OCI-LY7 (cell line): Measurements from ENCODE around the gene HACD2. TPM values are rescaled to one million over a fixed set of nuclear protein-coding genes. Genes with fewer than 3 reads are reported as not detected.

ENCODE experiments used
- BruUV-seq: library from RNA; stranded (reverse); fragments of 400-500 nt; replicated peaks from 2 replicates; lab custom pipeline; 2021; lab: Mats Ljungman, UMichigan
- CTCF ChIA-PET: fragments of 300-600 bp; sonication (Branson Sonifier 250); formaldehyde crosslinking; loops from one replicate; lab custom pipeline; 2022; ENCODE audit warnings: antibody characterized with exemption; ENCODE audit not compliant: unreplicated experiment; lab: Charles Lee
- POLR2A ChIA-PET: fragments of 300-600 bp; sonication (Branson Sonifier 250); formaldehyde crosslinking; loops from one replicate; lab custom pipeline; 2022; ENCODE audit warnings: antibody characterized with exemption; lab: Charles Lee
- DNase-seq: peaks from one replicate; pipeline ENCODE4 v3.0.0-alpha.2; 2015; ENCODE audit warnings: low spot score
- H2AFZ ChIP-seq: fragments of 200-600 bp; sonication (generic), shearing (Covaris generic); 2 replicates; pipeline ENCODE4 v1.6.1; 2014; ENCODE audit warnings: mild to moderate bottlenecking, antibody characterized with exemption, low read length, moderate library complexity
- H3K27ac ChIP-seq: fragments of 200-600 bp; sonication (generic); 2 replicates; pipeline ENCODE4 v1.5.1; 2014; ENCODE audit warnings: mixed run types, low read depth, mild to moderate bottlenecking, moderate library complexity, low read length, inconsistent platforms; ENCODE audit not compliant: poor library complexity, severe bottlenecking
- H3K36me3 ChIP-seq: fragments of 200-600 bp; sonication (generic); 2 replicates; pipeline ENCODE4 v1.6.1; 2014; ENCODE audit warnings: mild to moderate bottlenecking, antibody characterized with exemption, low read length, moderate library complexity, mixed read lengths; ENCODE audit not compliant: insufficient read depth
- H3K4me1 ChIP-seq: fragments of 200-600 bp; sonication (generic); 2 replicates; pipeline ENCODE4 v1.5.1; 2014; ENCODE audit warnings: mild to moderate bottlenecking, low read length; ENCODE audit not compliant: insufficient read depth, poor library complexity, severe bottlenecking
- H3K4me2 ChIP-seq: fragments of 200-600 bp; sonication (generic); 2 replicates; pipeline ENCODE4 v1.6.1; 2014; ENCODE audit warnings: mild to moderate bottlenecking, low read length
- H3K4me3 ChIP-seq: fragments of 200-600 bp; sonication (generic); 2 replicates; pipeline ENCODE4 v1.5.1; 2014; ENCODE audit warnings: mild to moderate bottlenecking, low read depth, low read length; ENCODE audit not compliant: poor library complexity, severe bottlenecking
- H3K79me2 ChIP-seq: fragments of 200-600 bp; sonication (generic); 2 replicates; pipeline ENCODE4 v1.6.1; 2016; ENCODE audit warnings: low read depth, mild to moderate bottlenecking, low read length, moderate library complexity, mixed read lengths; ENCODE audit not compliant: insufficient read depth
- H3K9me2 ChIP-seq: fragments of 200-600 bp; sonication (generic); 2 replicates; pipeline ENCODE4 v1.6.1; 2016; ENCODE audit warnings: mild to moderate bottlenecking, low read length, mixed read lengths; ENCODE audit not compliant: insufficient read depth
- H3K9me3 ChIP-seq: fragments of 200-600 bp; sonication (generic); 2 replicates; pipeline ENCODE4 v1.6.1; 2014; ENCODE audit warnings: mild to moderate bottlenecking, mixed run types, low read length, mixed read lengths
- H4K20me1 ChIP-seq: fragments of 200-600 bp; sonication (generic); 2 replicates; pipeline ENCODE4 v1.6.1; 2014; ENCODE audit warnings: mild to moderate bottlenecking, antibody characterized with exemption, low read length, moderate library complexity, mixed read lengths; ENCODE audit not compliant: insufficient read depth
- EZH2phosphoT487 ChIP-seq: fragments of 200-600 bp; sonication (generic); IDR thresholded peaks from 2 replicates; pipeline ENCODE4 v1.6.1; 2018; ENCODE audit warnings: low read depth, borderline replicate concordance, mild to moderate bottlenecking, mixed run types, antibody characterized with exemption, low read length, moderate library complexity, mixed read lengths
- intact Hi-C: fragments of 100-400 bp; cut with micrococcal nuclease; formaldehyde crosslinking; loops from one replicate; pipeline ENCODE4 v1.10.0; 2022; ENCODE audit not compliant: unreplicated experiment
- total RNA-seq, 2 experiments: library from RNA; depleted of rRNA in 1 of 2; stranded (reverse); fragments of >200 nt in 1 of 2; shearing (Covaris generic) in 1 of 2; gene quantifications; 2 replicates each; pipeline ENCODE4 v1.2.3, GENCODE V29; 2014 to 2022
- TF ChIP-seq, protein P1 (sequence below): fragments of 200-600 bp; sonication (generic); conservative IDR thresholded peaks from 2 replicates; pipeline ENCODE4 v1.5.1; 2014; ENCODE audit warnings: mild to moderate bottlenecking, antibody characterized with exemption, low read length, moderate library complexity, mixed read lengths

The HACD2 gene
- total RNA-seq, 2 experiments from 2014 or later: 10.2 to 22.5 TPM

DNA sequence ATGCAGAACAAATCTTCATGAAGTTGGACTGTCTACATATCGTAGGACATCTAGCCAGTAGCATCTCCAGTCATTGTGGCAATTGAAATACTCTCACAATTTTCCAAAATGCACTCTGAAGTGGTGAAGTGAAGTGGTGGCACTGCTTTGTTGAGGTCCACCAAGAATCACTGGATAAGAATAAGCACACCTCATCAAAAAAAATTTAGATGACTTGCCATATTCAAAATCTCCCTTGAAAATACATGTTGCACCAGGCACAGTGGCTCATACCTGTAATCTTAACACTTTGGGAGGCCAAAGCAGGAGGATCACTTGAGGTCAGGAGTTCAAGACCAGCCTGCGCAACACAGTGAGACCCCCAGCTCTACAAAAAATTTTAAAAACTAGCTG lies 12.9 kb downstream of the HACD2 start:
- intact Hi-C loops: no loop called here
- no TSS peak for BruUV-seq
- Histone ChIP-seq H3K79me2 (no peaks in the 10 kb centered on the region), H3K27ac (no peak overlapping the region), H2AFZ (no peak overlapping the region), H3K4me2 (no peak overlapping the region), H3K36me3 (no peaks in the 10 kb centered on the region), H3K4me3 (no peak overlapping the region), H4K20me1 (no peaks in the 10 kb centered on the region), H3K9me2 (no peaks in the 10 kb centered on the region), H3K9me3 (no peaks in the 10 kb centered on the region), H3K4me1 (peaks cover 10% of the 10 kb centered on the region)
- TF ChIP-seq, protein P1, sequence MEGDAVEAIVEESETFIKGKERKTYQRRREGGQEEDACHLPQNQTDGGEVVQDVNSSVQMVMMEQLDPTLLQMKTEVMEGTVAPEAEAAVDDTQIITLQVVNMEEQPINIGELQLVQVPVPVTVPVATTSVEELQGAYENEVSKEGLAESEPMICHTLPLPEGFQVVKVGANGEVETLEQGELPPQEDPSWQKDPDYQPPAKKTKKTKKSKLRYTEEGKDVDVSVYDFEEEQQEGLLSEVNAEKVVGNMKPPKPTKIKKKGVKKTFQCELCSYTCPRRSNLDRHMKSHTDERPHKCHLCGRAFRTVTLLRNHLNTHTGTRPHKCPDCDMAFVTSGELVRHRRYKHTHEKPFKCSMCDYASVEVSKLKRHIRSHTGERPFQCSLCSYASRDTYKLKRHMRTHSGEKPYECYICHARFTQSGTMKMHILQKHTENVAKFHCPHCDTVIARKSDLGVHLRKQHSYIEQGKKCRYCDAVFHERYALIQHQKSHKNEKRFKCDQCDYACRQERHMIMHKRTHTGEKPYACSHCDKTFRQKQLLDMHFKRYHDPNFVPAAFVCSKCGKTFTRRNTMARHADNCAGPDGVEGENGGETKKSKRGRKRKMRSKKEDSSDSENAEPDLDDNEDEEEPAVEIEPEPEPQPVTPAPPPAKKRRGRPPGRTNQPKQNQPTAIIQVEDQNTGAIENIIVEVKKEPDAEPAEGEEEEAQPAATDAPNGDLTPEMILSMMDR: no peak
- no peak for TF ChIP-seq EZH2phosphoT487
- ChIA-PET POLR2A (interaction anchor here (0.8 to 2.4 kb wide), 4 partner anchors 12 to 94 kb away, joined by 3 to 11 read pairs (median 3); partner anchors contain the start of gene HACD2), CTCF (no interaction called here)
- no peak for DNase-seq

DNA sequence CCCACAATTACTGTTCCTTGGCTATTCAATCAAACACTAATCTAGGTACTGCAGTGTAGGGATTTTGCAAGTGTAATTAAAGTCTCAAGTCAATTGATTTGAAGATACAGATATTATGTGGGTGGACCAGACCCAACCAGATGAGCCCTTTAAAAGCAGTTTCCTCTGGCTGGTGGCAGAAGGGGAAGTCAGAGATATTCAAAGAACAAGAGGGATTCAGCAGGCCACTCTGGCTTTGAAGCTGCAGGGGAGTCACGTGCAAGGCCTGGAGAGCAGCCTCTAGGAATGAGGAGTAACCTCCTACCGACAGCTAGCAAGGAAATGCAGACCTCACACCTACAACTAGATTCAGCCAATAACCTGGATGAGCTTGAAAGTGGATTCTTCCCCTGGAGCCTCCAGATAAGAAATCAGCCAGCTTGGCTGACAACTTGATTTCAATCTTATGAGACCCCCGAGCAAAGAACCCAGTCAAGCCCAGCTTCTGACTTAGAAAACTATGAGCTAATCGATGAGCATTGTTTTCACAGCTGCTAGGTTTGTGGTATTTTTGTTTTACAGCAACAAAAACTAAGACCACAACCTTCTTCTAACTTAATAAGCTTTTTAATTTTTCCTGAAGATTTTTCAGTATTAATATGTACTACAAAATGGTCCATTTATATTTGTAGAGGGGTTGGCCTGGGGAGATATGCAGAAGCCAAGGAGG lies 13.4 kb downstream of the HACD2 start:
- TF ChIP-seq EZH2phosphoT487: no peak
- TF ChIP-seq, protein P1: no peak
- Histone ChIP-seq H4K20me1 (no peaks in the 10 kb centered on the region), H2AFZ (no peak overlapping the region), H3K4me2 (no peak overlapping the region), H3K9me3 (no peaks in the 10 kb centered on the region), H3K36me3 (no peaks in the 10 kb centered on the region), H3K4me1 (peaks cover 6% of the 10 kb centered on the region), H3K79me2 (no peaks in the 10 kb centered on the region), H3K27ac (no peak overlapping the region), H3K9me2 (no peaks in the 10 kb centered on the region), H3K4me3 (no peak overlapping the region)
- intact Hi-C loops: no loop called here
- ChIA-PET POLR2A (interaction anchor here (0.8 to 2.4 kb wide), 3 partner anchors 12 to 94 kb away, joined by 3 to 11 read pairs (median 3); partner anchors contain the start of gene HACD2), CTCF (interaction anchor here (0.6 kb wide), 1 partner anchor 520 kb away, joined by 3 read pairs; no protein-coding TSS in a partner anchor)
- no TSS peak for BruUV-seq
- no peak for DNase-seq

DNA sequence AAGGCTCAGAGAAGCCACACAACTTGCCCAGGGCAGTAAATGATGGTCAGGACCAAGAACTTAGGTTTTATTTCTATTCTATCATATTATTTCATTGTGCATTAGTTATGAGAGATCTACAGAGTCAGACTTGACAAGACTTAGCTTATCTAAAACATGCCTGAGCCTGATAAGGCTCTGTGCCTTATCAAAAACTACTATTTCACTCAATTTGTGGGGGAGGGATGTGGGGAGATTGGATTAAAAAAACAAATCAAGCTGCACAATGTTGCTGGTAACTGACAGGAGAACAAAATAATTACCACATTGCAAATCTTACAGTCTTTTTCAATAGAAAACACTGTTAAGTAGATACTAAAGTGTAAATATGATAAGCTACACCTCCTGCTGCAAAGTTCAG lies 16.0 kb downstream of the HACD2 start:
- Histone ChIP-seq H3K9me3 (no peaks in the 10 kb centered on the region), H3K4me1 (no peaks in the 10 kb centered on the region), H3K27ac (no peak overlapping the region), H3K9me2 (no peaks in the 10 kb centered on the region), H3K36me3 (no peaks in the 10 kb centered on the region), H3K4me2 (no peak overlapping the region), H2AFZ (no peak overlapping the region), H3K4me3 (no peak overlapping the region), H3K79me2 (no peaks in the 10 kb centered on the region), H4K20me1 (no peaks in the 10 kb centered on the region)
- ChIA-PET POLR2A (interaction anchor here (0.6 to 1.0 kb wide), 3 partner anchors 34 to 750 kb away, joined by 3 to 4 read pairs (median 4); no protein-coding TSS in a partner anchor), CTCF (no interaction called here)
- BruUV-seq: no TSS peak
- intact Hi-C loops: no loop called here
- no peak for TF ChIP-seq EZH2phosphoT487
- TF ChIP-seq, protein P1: no peak
- no peak for DNase-seq
